Chondrocyte (in vitro differentiated cells): ENCODE data around the gene CTNNA1. TPM values are rescaled to one million over a fixed set of nuclear protein-coding genes. Genes with fewer than 3 reads are reported as not detected.

Experiments used
- DNase-seq: peaks from one replicate; pipeline ENCODE4 v3.0.0; 2021; ENCODE audit warnings: mixed read lengths, low spot score
- H3K27ac Mint-ChIP-seq: one replicate; pipeline ENCODE4 v1.8.0; 2021; ENCODE audit warnings: mild to moderate bottlenecking, moderate library complexity, mixed read lengths; ENCODE audit not compliant: unreplicated experiment
- H3K27me3 Mint-ChIP-seq: 2 replicates; pipeline ENCODE4 v1.8.0; 2021; ENCODE audit warnings: low read depth, mixed read lengths
- H3K36me3 Mint-ChIP-seq: 2 replicates; pipeline ENCODE4 v1.8.0; 2021; ENCODE audit warnings: low read depth, mixed read lengths
- H3K4me1 Mint-ChIP-seq: 2 replicates; pipeline ENCODE4 v1.8.0; 2021; ENCODE audit warnings: low read depth, mild to moderate bottlenecking, mixed read lengths
- H3K4me3 Mint-ChIP-seq: one replicate; pipeline ENCODE4 v1.8.0; 2021; ENCODE audit warnings: mild to moderate bottlenecking, moderate library complexity, mixed read lengths; ENCODE audit not compliant: unreplicated experiment
- H3K9me3 Mint-ChIP-seq: 2 replicates; pipeline ENCODE4 v1.8.0; 2021; ENCODE audit warnings: low read depth, mixed read lengths
- CTCF ChIP-seq: fragments of 200-600 bp; sonication (generic); IDR thresholded peaks from 2 replicates; pipeline ENCODE4 v1.5.0; 2021; ENCODE audit warnings: antibody characterized with exemption, mild to moderate bottlenecking, moderate library complexity
- total RNA-seq: library from RNA; stranded (reverse); gene quantifications from 3 replicates; pipeline ENCODE4 v1.2.1, GENCODE V29; 2021

The CTNNA1 gene
- total RNA-seq, 1 donor from 2014 or later = 397 TPM

- peaks cover 38% of the 10 kb centered on the region for H3K4me1 Mint-ChIP-seq
- no peaks in the 10 kb centered on the region for H3K36me3 Mint-ChIP-seq
- no peaks in the 10 kb centered on the region for H3K9me3 Mint-ChIP-seq
- H3K27ac Mint-ChIP-seq = no peak overlapping the region
- DNase-seq = peak; percentile 61
- no peak overlapping the region for H3K4me3 Mint-ChIP-seq
- no peaks in the 10 kb centered on the region for H3K27me3 Mint-ChIP-seq
- TF ChIP-seq CTCF = no peak
Measured at GRCh38 chr5:138955013-138955660, 201.9 kb downstream of the CTNNA1 start.

GRCh38 chr5:138955671-138956295, 202.6 kb downstream of the CTNNA1 start:
- H3K27me3 Mint-ChIP-seq = no peaks in the 10 kb centered on the region
- TF ChIP-seq CTCF = no peak

GRCh38 chr5:138956801-138957200, 203.6 kb downstream of the CTNNA1 start:
- Mint-ChIP-seq H3K4me1 (peaks cover 46% of the 10 kb centered on the region), H3K4me3 (no peak overlapping the region), H3K27ac (no peak overlapping the region), H3K27me3 (no peaks in the 10 kb centered on the region), H3K9me3 (no peaks in the 10 kb centered on the region), H3K36me3 (no peaks in the 10 kb centered on the region)
- TF ChIP-seq CTCF = no peak
- no peak for DNase-seq

More at GRCh38 chr5:138955671-138956295, 202.6 kb downstream of the CTNNA1 start:
- no peak overlapping the region for H3K4me3 Mint-ChIP-seq
- no peak overlapping the region for H3K27ac Mint-ChIP-seq
- H3K9me3 Mint-ChIP-seq = no peaks in the 10 kb centered on the region
- no peaks in the 10 kb centered on the region for H3K36me3 Mint-ChIP-seq
- H3K4me1 Mint-ChIP-seq = peaks cover 38% of the 10 kb centered on the region
- DNase-seq = peak; percentile 66

GRCh38 chr5:138960145-138960692, 207.0 kb downstream of the CTNNA1 start:
- H3K9me3 Mint-ChIP-seq = no peaks in the 10 kb centered on the region
- TF ChIP-seq CTCF = no peak
- no peaks in the 10 kb centered on the region for H3K36me3 Mint-ChIP-seq
- no peaks in the 10 kb centered on the region for H3K27me3 Mint-ChIP-seq
- H3K4me1 Mint-ChIP-seq = peaks cover 40% of the 10 kb centered on the region
- H3K4me3 Mint-ChIP-seq = no peak overlapping the region
- H3K27ac Mint-ChIP-seq = no peak overlapping the region
- DNase-seq = no peak

GRCh38 chr5:138961221-138961620, 208.0 kb downstream of the CTNNA1 start:
- Mint-ChIP-seq H3K36me3 (no peaks in the 10 kb centered on the region), H3K9me3 (no peaks in the 10 kb centered on the region), H3K27ac (no peak overlapping the region), H3K4me1 (peaks cover 33% of the 10 kb centered on the region), H3K27me3 (no peaks in the 10 kb centered on the region), H3K4me3 (no peak overlapping the region)
- DNase-seq = no peak
- no peak for TF ChIP-seq CTCF
